AML-193 (cell line): ENCODE measurements around the gene SCAF11.

Source experiments
- DNase-seq, 2 experiments: peaks; one replicate each; lab custom pipeline; 2025; lab: John Stamatoyannopoulos, UW

SCAF11 gene

GRCh38 chr12:45915405-45915804, 75.0 kb downstream of the SCAF11 start:
- no peak for DNase-seq

- DNase-seq = no peak
Measured at GRCh38 chr12:45914090-45914489, 76.3 kb downstream of the SCAF11 start.

GRCh38 chr12:45913631-45914030, 76.7 kb downstream of the SCAF11 start:
- no peak for DNase-seq

GRCh38 chr12:45912774-45913173, 77.6 kb downstream of the SCAF11 start:
- DNase-seq = no peak

GRCh38 chr12:45909041-45909713, 81.2 kb downstream of the SCAF11 start:
- no peak for DNase-seq

- peak; percentile 56 to 60 for DNase-seq
Measured at GRCh38 chr12:45907955-45908354, 82.4 kb downstream of the SCAF11 start.

GRCh38 chr12:45898094-45898493, 92.3 kb downstream of the SCAF11 start:
- no peak for DNase-seq

GRCh38 chr12:45895961-45896360, 94.4 kb downstream of the SCAF11 start:
- DNase-seq = no peak

GRCh38 chr12:45893240-45893639, 97.1 kb downstream of the SCAF11 start:
- no peak for DNase-seq

GRCh38 chr12:45890276-45890675, 100.1 kb downstream of the SCAF11 start:
- DNase-seq = no peak

GRCh38 chr12:45887544-45887943, 102.8 kb downstream of the SCAF11 start:
- DNase-seq = no peak

GRCh38 chr12:45886685-45887084, 103.7 kb downstream of the SCAF11 start:
- no peak for DNase-seq

- DNase-seq = no peak
Measured at GRCh38 chr12:45883187-45883586, 107.2 kb downstream of the SCAF11 start.

- DNase-seq = no peak
Measured at GRCh38 chr12:45880533-45880932, 109.8 kb downstream of the SCAF11 start.

- DNase-seq = no peak
Measured at GRCh38 chr12:45879363-45879895, 110.9 kb downstream of the SCAF11 start.

GRCh38 chr12:45878630-45879255, 111.6 kb downstream of the SCAF11 start:
- no peak for DNase-seq

GRCh38 chr12:45877069-45877468, 113.3 kb downstream of the SCAF11 start:
- no peak for DNase-seq

GRCh38 chr12:45872446-45872845, 117.9 kb downstream of the SCAF11 start:
- no peak for DNase-seq
